GM21360 (cell line): ENCODE results near the gene PRPSAP1.

Experiments used
- ATAC-seq: cut with Tn5 transposase; IDR thresholded peaks from one replicate; pipeline ENCODE4 v1.9.1; 2021; ENCODE audit warnings: mild to moderate bottlenecking, moderate library complexity; ENCODE audit not compliant: unreplicated experiment

Gene PRPSAP1

DNA sequence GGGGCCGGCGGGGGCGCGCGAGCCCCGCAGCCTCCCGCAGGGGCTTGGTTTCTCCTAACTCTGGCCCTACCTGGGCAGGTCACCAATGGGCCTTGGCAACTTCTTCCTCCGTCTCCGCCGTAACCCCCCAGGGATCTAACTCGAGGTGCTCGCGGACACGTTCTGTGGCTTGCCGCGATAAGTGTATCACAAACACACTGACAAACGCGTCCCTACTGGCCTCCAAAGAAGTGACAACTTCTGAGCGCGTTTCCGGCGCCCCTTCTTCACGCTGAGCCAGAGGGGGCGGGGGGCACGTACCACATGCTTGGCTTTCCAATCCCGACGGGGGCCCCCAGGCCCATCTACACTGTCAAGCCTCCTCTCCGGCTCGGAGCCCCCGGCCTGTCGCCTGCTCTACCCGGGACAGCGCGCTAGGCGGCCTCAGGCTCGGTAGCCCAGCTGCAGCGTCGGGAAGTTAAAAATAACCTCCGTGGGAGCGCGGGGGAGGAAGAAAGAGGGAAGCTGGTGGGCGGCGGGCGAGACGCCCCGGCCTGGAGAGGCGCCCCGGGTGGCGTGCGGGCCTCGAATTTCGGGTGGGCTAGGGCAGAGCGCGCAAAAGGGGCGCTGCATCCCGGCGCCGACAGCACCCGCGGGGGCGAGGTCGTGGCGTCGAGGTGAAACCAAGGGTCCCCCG, 30.0 kb upstream of the PRPSAP1 start:
- ATAC-seq: no peak

DNA sequence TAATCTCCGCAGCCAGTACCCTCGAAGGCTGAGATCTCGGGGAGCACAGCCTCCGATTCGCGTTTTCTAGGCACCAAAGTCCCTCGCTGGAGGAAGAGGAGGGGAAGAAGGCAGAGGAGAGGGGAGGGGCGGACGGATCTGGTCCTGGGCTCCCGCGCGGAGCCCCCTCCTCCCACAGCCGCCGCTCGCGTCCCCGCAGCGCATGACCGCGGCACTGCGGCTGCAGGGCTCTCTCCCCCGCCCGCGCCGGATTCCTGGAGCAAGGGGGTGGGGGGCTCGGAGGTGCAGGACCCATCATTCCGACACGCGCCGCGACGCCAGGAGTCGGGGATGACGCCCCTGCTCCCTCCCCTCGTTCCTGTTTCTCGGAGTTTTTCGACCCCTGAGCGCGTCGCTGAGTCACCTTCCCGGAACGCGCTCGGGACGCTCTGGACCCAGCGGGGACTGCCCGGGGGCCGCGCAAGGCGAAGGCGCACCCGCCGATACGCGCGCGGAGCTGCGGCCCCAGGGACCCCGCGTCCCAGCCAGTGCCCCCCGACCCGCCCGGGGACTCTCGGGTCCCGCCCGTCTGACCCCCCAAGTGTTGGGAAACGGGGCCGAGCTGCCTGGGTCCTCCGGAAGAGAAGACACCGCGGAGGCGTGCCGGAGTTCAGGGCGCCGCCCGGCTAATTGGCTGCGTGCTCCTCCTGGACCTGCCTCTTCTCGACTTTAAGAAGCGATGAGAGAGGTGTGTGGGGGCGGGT, 29.3 kb upstream of the PRPSAP1 start:
- no peak for ATAC-seq

DNA sequence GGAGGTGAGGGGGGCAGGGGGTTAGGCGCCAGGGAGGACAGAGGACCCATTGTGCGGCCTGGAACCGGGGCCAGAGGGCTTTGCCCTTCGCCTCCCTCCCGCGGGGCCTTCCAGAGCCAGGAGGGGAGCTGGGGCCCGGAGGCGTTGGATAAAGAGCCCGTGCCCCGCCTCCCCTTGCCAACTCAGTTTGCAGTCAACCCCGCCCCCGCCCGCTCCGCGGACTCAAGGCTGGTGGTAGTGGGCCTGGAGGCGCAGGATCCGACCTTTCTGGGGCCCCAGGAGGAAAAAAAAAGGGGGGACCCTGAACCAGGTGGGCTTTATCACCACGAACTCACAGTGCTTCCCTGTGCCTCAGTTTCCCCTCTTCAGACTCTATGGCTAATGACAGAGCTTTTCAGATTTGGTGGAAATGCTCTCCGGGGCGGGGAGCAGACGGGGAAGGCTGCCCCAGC, 28.7 kb upstream of the PRPSAP1 start:
- ATAC-seq: no peak

DNA sequence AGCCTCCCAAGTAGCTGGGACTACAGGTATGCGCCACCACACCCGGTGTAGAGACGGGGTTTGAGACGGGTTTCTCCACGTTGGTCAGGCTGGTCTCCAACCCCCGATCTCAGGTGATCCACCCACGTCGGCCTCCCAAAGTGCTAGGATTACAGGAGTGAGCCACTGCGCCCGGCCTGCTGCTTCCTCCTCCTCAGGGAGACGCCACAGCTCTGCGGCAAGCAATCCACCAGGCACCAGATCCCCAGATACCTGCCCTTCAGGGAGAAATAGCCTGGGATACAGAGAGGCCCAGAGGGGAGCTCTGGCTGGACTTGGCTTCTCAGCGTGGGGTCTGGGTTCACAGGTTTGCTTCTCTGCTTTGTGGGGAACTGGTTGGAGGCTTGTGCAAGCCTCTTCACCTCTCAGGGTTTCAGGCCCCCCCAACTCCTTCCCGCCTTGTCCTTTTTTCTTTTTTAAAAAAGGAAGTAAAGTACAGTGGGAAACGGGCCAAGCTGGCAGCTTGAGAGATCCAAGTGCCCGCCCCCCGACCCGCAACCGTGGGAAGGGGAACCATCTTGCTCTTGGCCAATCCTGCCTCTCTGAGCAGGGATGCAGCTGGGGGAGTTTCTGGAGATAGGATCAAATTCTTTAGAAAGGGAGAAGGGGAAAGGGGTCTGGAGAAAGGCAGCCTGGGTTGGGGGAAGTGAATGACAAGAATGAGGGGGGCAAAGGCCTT, 28.1 kb upstream of the PRPSAP1 start:
- ATAC-seq: no peak

DNA sequence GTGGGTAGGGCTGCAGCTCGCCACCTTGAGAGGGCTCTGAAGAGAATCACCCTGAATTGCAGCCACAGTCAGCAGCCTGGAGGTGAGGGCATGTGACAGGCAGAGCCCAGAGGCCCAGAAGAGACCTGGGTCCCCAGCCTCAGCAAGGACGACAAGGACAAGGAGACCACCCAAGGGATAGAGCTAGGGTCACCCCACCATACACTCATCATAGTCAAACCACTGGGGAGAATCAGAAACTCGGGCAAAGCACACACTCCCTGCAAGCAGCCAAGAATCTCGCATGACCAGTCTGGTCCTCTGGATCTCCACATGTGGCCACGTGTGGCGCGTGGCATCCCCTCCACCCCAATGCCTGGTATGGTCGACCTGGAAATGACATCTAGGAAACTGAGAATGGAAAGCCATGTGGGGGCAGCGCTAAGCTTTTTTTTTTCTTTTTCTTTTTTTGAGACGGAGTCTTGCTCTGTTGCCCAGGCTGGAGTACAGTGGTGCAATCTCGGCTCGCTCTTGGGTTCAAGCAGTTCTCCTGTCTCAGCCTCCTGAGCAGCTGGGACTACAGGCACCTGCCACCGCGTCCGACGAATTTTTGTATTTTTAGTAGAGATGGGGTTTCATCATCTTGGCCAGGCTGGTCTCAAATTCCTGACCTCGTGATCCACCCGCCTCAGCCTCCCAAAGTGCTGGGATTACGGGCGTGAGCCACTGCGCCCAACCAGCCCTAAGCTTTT, 26.1 kb upstream of the PRPSAP1 start:
- no peak for ATAC-seq

DNA sequence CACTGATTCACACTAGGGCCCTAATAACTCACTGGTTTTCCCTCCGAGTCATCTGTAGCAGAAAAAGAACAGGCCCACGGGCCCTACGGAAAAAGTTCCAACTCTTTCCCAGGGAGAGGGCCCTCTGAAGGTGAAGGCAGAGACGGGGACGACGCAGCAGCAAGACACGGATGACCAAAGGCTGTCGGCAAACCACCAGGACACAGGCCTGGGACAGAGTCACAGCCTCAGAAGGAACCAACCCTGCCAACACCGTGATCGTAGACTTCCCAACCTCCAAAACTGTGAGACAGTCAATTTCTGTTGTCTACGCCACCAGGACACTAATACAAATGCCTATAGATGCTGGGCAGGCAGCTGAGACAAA, 25.5 kb upstream of the PRPSAP1 start:
- no peak for ATAC-seq

DNA sequence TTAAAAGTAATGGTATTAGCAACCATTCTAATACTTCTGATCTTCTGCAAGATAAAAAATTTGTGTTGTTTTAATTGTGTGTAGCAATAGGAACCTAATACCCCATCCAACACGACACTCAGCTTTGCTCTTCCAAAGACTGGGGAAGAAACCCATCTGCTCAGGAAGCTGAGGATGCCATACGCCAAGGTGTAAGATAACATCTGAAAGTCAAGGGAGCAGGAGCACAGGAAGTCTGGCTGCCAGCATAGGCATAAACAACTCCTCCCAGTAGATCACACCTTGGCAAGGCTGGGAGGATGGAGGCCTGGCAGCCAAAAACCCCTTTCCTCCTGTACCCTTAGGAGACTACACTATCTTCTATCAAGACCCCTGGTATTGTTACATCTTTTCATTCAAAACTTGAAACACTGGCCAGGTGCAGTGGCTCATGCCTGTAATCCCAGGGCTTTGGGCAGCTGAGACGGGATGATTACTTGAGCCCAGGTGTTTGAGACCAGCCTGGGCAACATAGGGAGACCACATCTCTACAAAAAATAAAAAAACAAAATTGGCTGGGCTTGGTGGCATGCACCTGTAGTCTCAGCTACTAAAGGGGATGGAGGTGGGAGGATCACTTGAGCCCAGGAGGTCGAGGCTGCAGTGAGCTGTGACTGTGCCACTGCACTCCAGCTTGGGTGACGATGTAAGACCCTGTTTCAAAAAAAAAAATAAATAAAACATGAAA, 25.0 kb upstream of the PRPSAP1 start:
- ATAC-seq: no peak

DNA sequence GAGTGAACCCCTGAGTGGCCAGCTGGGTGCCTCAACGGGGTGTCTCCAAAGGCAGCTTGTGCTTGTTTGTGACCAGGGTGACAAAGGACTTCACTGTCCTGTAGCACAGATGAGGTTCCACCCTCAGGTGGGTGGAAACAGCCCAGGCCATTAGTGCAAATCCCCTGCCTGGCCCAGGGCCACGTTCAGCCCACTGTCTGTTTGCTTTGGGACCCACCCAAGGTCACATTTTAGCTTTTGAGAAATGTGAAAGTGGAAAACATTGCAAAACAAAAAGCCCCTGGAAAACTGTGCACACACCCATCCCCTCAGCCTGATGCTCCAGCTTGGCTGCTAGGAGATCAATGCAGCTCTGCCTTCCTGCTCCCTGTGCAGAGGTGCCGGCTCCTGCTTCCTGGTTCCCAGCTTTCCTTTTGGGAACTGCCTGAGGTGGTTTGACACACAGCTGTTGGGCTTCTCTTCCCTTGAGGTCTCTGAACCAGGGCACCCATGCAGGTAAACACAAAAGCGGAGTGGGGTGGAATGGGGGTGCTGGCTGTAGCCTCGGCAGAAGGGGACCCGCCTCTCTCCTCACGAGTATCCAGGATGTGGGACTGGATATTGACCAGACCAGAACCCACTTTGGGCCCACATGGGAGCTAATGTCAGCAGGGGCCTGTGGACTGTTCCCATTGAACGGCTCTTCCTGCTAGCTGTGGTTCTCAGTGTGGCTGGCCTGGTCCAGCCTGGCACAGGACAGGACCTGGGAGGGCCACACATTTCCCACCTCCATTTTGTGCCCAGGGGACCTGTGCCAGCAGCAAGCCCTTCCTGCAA, 22.8 kb upstream of the PRPSAP1 start:
- no peak for ATAC-seq

DNA sequence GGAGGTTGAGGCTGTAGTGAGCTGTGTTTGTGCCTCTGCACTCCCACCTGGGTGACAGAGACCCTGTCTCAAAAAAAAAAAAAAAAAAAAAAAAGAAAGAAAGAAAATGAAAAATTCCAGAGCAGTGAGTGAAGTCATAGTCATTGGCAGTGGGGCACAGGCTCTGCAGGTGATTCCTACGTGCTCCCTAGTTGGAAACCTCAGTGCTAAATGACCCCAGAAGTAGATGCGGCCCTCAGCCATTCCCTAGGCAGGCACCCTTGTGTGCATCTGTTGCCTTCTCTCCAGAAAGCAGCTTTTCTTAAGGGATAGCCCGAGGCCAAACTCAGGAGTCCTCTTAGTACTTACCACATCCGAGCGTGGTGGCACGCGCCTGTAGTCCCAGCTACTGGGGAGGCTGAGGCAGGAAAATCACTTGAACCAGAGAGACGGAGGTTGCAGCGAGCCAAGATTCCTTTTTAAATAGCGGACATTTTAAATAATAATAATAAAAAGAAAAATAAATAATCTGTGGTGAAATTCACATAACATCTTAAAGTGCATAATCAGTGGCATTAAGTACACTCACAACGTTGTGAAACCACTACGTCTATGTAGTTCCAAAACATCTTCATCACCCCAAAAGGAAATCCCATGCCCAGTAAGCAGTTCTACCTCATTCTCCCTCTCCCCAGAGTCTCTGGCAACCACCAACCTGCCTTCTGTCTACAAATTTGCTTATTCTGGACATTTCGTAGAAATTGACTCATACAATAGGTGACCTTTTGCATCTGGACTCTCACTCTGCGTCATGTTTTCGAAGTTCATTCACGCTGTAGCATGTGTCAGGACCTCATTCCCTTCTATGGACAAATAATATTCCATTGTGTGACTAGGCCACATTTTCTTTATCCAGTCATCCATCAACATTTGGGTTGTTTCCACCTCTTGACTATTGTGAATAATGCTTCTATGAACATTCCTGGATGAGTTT, 18.2 kb upstream of the PRPSAP1 start:
- no peak for ATAC-seq

DNA sequence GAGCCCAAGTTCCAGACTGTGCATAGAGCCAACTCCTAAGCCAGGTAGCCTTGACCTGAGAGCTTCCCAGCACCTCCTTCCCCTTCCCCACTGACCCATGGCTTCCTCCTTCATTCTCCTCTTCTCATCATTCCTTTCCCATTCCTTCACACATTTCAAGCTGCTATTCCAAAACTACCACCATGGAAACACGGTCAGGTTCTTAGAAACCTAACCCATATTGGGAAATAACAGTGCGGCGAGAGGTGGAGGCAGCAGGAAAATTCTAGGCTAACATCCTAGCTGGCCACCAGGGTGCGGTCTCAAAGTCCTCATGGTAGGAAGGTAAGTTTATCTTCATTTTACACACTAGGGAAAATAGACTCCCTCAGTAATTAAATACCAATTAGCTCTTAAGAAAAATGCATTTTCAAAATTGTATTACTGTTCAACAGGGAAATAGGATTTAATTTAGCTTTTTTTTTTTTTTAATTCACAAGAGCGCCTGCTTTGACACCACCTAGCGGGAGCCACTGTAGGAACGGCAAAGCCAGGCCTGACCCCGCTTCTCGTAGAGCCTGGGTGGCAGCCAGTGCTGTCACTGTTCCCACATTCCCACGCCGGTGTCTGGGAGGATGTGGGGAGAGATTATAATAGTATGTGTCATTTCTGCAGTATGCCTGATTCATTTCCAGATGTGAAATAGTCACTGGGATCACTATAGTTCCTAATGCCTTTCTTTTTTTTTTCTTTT, 16.7 kb upstream of the PRPSAP1 start:
- ATAC-seq: no peak

DNA sequence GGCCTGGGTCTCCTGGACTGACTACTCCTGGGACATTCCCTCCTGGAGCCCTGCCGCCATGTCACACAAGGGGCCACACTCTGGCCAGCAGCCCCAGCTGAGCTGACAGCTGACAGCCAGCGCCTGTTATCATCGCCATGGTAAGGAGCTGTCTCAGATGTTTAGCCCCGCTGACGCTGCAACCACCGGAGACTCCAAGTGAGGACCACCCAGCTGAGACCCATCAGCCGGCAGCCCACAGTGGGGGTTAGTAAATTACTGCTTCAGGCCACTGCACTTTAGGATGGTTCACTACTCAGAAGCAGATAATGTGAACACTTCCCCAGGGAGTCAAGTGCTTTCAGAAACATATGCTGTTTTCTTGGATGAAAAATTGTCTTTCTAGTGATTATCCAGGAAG, 16.1 kb upstream of the PRPSAP1 start:
- no peak for ATAC-seq

DNA sequence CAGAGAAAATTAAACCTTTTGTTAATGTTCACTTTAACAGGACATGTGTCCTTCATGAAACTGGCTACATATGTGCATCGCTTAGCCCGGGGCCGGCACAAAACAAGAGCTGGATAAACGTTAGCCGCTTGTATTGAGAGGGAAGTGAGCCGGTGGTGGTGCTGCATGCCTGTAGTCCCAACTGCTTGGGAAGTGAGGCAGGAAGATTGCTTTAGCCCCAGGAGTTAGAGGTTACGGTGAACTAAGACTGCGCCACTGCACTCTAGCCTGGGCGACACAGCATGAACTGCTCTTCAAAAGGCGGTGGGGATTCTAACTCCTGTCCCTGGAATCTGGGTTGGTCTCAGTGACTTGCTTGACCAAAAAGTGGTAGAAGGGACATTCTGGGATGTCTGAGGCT, 15.7 kb upstream of the PRPSAP1 start:
- no peak for ATAC-seq

DNA sequence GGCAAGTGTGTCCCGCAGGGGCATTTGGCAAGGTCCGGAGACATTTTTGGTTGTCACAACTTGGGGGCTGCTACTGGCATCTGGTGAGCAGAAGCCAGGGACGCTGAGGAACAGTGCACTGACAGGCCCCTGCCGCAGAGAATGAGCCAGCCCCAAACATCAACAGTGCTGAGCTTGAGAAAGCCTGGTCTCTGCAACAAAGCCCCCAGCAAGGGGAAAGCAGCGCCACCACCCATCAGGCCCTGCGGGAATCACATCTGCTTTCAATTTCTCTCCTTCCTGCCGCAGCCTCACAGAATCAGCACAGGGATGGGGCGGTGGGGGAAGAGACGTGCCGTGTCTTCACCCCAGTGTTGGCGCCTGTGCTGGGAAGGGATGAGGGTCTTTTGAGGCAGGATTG, 14.8 kb upstream of the PRPSAP1 start:
- ATAC-seq: no peak

DNA sequence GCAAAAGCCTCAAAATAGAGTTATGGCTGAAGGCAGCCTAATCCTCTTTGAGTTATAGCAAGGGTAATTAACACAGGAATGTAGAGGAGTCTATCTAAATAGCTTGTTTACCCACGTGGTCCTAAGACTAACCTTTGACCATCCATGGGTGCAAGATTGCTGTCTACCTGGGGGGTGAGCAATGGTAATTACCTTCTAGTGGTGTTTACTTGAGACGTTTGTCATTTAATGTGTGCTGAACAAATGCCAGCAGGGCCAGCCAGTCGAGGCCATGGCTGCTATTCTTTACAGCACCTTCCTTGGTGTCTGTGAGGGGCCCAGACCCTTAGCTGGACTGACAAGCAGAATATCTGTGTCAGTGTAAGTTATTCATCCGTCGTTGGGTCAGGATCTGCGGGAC, 13.9 kb upstream of the PRPSAP1 start:
- no peak for ATAC-seq

DNA sequence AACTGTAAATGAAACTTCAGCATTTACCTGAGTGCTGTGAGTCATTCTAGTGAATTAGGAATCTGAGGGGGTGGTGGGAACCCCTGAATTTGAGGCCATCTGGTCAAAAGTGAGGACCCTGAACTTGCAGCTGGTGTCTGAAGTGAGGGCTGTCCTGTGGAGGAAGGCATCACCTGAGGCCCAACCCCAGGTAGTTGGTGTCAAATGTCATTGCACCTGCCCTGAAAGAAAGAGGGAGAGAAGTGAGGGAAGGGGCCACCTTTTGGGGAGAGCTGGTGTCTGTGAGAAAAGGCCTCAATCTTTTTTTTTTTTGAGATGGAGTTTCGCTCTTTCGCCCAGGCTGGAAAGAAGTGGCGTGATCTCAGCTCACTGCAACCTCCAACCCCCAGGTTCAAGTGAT, 12.5 kb upstream of the PRPSAP1 start:
- no peak for ATAC-seq

DNA sequence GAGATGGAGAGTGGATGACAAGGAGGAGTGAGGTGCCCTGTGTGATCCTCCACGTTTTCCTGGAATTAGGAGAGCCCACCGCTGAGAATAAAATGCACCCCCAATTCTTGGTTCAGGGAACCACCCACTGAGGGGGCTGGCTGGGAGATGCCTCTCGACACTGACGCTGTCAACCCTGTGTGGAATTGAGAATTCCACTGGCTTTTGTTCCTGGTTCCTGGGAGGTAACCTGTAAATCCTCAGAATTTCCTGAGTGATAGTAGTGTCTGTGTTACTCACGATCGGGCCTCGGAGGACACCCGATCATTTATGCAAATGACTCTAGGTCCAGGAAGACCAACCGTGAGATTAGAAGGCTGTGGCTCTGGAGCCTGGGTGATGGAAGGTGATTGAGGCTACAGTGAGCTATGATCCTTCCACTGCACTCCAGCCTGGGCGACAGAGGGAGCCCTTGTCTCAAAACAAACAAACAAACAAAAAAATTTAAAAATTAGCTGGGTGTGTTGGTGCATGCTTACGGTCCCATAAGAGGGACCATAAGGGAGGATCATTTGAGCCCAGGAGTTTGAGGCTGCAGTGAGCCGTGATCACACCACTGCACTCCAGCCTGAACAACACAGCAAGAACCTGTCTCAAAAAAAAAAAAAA, 11.7 kb upstream of the PRPSAP1 start:
- no peak for ATAC-seq

DNA sequence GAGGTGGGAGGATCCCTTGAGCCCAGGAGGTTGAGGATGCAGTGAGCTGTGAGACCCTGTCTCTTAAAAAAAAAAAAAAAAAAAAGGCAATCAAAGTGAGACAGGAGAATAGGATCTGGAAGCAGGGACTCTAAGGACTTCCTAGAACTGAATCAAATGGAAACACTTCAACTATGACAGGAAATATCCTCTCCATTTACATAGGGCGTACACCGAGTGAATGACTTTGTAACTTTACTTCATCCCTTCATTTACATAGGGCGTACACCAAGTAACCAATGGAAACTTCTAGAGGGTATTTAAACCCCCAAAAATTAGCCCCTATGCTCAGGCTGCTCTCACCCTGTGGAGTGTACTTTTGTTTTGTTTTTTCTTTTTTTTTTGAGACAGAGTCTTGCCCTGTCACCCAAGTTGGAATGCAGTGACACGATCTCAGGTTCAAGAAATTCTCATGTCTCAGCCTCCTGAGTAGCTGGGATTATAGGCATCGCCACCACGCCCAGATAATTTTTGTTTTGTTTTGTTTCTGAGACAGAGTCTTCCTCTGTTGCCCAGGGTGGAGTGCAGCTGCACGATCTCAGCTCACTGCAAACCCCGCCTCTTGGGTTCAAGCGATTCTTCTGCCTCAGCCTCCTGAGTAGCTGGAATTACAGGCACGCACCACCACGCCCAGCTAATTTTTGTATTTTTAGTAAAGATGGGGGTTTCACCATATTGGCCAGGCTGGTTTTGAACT, 9.6 kb upstream of the PRPSAP1 start:
- ATAC-seq: no peak
